ENCODE measurements around the gene SCIN. TPM values are rescaled to one million over a fixed set of nuclear protein-coding genes. Genes with fewer than 3 reads are reported as not detected.
"Not testable (repeated sequence)": the region's sequence is repeated elsewhere in the genome, so short reads cannot be mapped to it uniquely, and the experiment has no call there.

Gene SCIN
- total and polyA plus RNA-seq, 2 donors (not counting 1 experiment from before 2014, with no cell fraction given) = 0.49 to 0.97 TPM

- H3K4me1 Mint-ChIP-seq = peaks cover 63% of the 10 kb centered on the region
- ChIA-PET POLR2A (no interaction called here), CTCF (interaction anchor here (0.9 to 1.1 kb wide), 2 partner anchors 16 to 592 kb away, joined by 3 to 4 read pairs; partner anchors contain the start of gene ARL4A)
- Histone ChIP-seq H3K9me3 (ENCODE audit: control extremely low read depth in 1 of 3, control insufficient read depth in 2 of 3, insufficient read depth in 1 of 3, low read length in 2 of 3) (peaks cover 0 to 8% (median 0%) of the 10 kb centered on the region in 3 donors), H3K79me2 (ENCODE audit: control insufficient read depth, insufficient read depth, low read length) (no peaks in the 10 kb centered on the region), H2AFZ (ENCODE audit: insufficient read depth, low read depth, low read length, poor library complexity, severe bottlenecking) (peak overlapping the region; percentile 51), H3K36me3 (replicated peaks in 1 of 2; ENCODE audit: control extremely low read depth in 1 of 2, control insufficient read depth in 1 of 2, extremely low read depth in 1 of 2, insufficient read depth in 2 of 2, low read length in 1 of 2) (no peaks in the 10 kb centered on the region), H4K20me1 (ENCODE audit: control insufficient read depth, insufficient read depth, low read length, poor library complexity, severe bottlenecking) (no peaks in the 10 kb centered on the region), H3K27ac (ENCODE audit: low read length in 2 of 2) (peak overlapping the region; percentile 36 to 38), H3K27me3 (replicated peaks in 1 of 4; ENCODE audit: control extremely low read depth in 1 of 4, control insufficient read depth in 3 of 4, insufficient read depth in 4 of 4, low read length in 3 of 4) (no peaks in the 10 kb centered on the region), H3K4me2 (replicated peaks; ENCODE audit: low read depth, low read length, poor library complexity, severe bottlenecking) (peak overlapping the region; percentile 73), H3K4me3 (ENCODE audit: control extremely low read depth in 1 of 5, extremely low read depth in 1 of 5, insufficient read depth in 1 of 5, low read depth in 2 of 5, low read length in 4 of 5) (peak overlapping the region in 3 of 5 experiments; percentile 23 to 66 (median 23)), H3K4me1 (ENCODE audit: control insufficient read depth in 2 of 2, insufficient read depth in 2 of 2, low read length in 2 of 2) (peaks cover 35 to 43% of the 10 kb centered on the region in 2 donors), H3K9ac (ENCODE audit: low read length) (peak overlapping the region; percentile 50)
- peak overlapping the region; percentile 51 for H3K4me3 Mint-ChIP-seq
- H3K27me3 Mint-ChIP-seq = no peaks in the 10 kb centered on the region
- intact Hi-C loops (cut with micrococcal nuclease) = no loop called here
- no CpG with 5 or more reads among the region's 6 CpGs for whole genome bisulfite sequencing (ENCODE audit: insufficient coverage)
- ATAC-seq (ENCODE audit: low read depth) = peak; percentile 31
- TF ChIP-seq EZH2 (IDR thresholded peaks at IDR 0.05; ENCODE audit: borderline replicate concordance, insufficient read depth, low read depth, low read length, poor library complexity, severe bottlenecking) (no peak), CTCF (IDR thresholded peaks at IDR 0.05) (no peak)
- peak overlapping the region; percentile 64 for H3K27ac Mint-ChIP-seq
- H3K9me3 Mint-ChIP-seq (ENCODE audit: insufficient read depth) = no peaks in the 10 kb centered on the region
- DNase-seq = peak; percentile 36
Observed at GRCh38 chr7:12670743-12671520, 100.4 kb downstream of the SCIN start.

GRCh38 chr7:12673436-12673835, 102.9 kb downstream of the SCIN start:
- CTCF ChIA-PET = interaction anchor here (0.6 to 1.6 kb wide), 2 partner anchors 350 to 445 kb away, joined by 3 to 5 read pairs; no protein-coding TSS in a partner anchor
- peaks cover 48% of the 10 kb centered on the region for H3K4me1 Mint-ChIP-seq
- Histone ChIP-seq H3K4me1 (ENCODE audit: control insufficient read depth in 2 of 2, insufficient read depth in 2 of 2, low read length in 2 of 2) (peaks cover 27 to 37% of the 10 kb centered on the region in 2 donors), H3K9me3 (ENCODE audit: control extremely low read depth in 1 of 3, control insufficient read depth in 2 of 3, insufficient read depth in 1 of 3, low read length in 2 of 3) (peaks cover 0 to 15% (median 0%) of the 10 kb centered on the region in 3 donors)
- 97% methylated on average over 5 of the region's 7 CpGs for WGBS (ENCODE audit: insufficient coverage)
- POLR2A ChIA-PET; H3K4me2 ChIP-seq (replicated peaks; ENCODE audit: low read depth, low read length, poor library complexity, severe bottlenecking); H3K27me3 Mint-ChIP-seq; H3K27ac ChIP-seq (ENCODE audit: low read length in 2 of 2); H2AFZ ChIP-seq (ENCODE audit: insufficient read depth, low read depth, low read length, poor library complexity, severe bottlenecking); H3K79me2 ChIP-seq (ENCODE audit: control insufficient read depth, insufficient read depth, low read length); H3K9me3 Mint-ChIP-seq (ENCODE audit: insufficient read depth); ATAC-seq (ENCODE audit: low read depth); intact Hi-C loops (cut with micrococcal nuclease); H3K27ac Mint-ChIP-seq; H3K27me3 ChIP-seq (replicated peaks in 1 of 4; ENCODE audit: control extremely low read depth in 1 of 4, control insufficient read depth in 3 of 4, insufficient read depth in 4 of 4, low read length in 3 of 4); H3K4me3 Mint-ChIP-seq; H3K36me3 ChIP-seq (replicated peaks in 1 of 2; ENCODE audit: control extremely low read depth in 1 of 2, control insufficient read depth in 1 of 2, extremely low read depth in 1 of 2, insufficient read depth in 2 of 2, low read length in 1 of 2); DNase-seq; H3K9ac ChIP-seq (ENCODE audit: low read length); H3K4me3 ChIP-seq (ENCODE audit: control extremely low read depth in 1 of 5, extremely low read depth in 1 of 5, insufficient read depth in 1 of 5, low read depth in 2 of 5, low read length in 4 of 5); H4K20me1 ChIP-seq (ENCODE audit: control insufficient read depth, insufficient read depth, low read length, poor library complexity, severe bottlenecking): not testable (repeated sequence)
